Right lobe of liver (tissue), 6 donors: ENCODE data around the gene CCNJL. TPM values are rescaled to one million over a fixed set of nuclear protein-coding genes. Genes with fewer than 3 reads are reported as not detected.
A peak's percentile ranks its signal among the peaks of the same experiment; 100 is the strongest.
"Not testable (repeated sequence)": the region's sequence is repeated elsewhere in the genome, so short reads cannot be mapped to it uniquely, and the experiment has no call there.

Experiments used
- ATAC-seq, 4 donors: fragments of 200-7000 bp; cut with Tn5 transposase; one replicate each; pipeline ENCODE4 v1.9.1; 2020; ENCODE audit warnings: mild to moderate bottlenecking in 4 of 4, moderate library complexity in 4 of 4
- DNase-seq, 3 donors: peaks; one replicate each; pipeline ENCODE4 v3.0.0-alpha.2; 2020
- H3K27ac ChIP-seq, 3 donors: fragments of 200-600 bp; one replicate each; pipeline ENCODE4 v1.8.0; 2022
- H3K27me3 ChIP-seq, 2 donors: fragments of 200-600 bp; one replicate each; pipeline ENCODE4 v1.8.0; 2022
- H3K36me3 ChIP-seq, 4 donors: fragments of 200-600 bp; sonication (generic) in 1 of 4; one replicate each; pipeline versions ENCODE4 v1.5.1 to v1.8.0; 2017 to 2022; ENCODE audit warnings: control low read depth in 1 of 4
- H3K4me1 ChIP-seq, 4 donors: fragments of 200-600 bp; sonication (generic) in 1 of 4; one replicate each; pipeline versions ENCODE4 v1.5.1 to v1.8.0; 2017 to 2022; ENCODE audit warnings: control low read depth in 1 of 4
- H3K4me3 ChIP-seq, 3 donors: fragments of 200-600 bp; one replicate each; pipeline ENCODE4 v1.8.0; 2022
- H3K9me3 ChIP-seq, 4 donors: fragments of 200-600 bp; sonication (generic) in 1 of 4; one replicate each; pipeline versions ENCODE4 v1.5.1 to v1.8.0; 2017 to 2022; ENCODE audit warnings: control low read depth in 1 of 4
- CTCF ChIP-seq, 4 donors: fragments of 200-600 bp in 3 of 4; fragments of 450-650 bp in 1 of 4; IDR thresholded peaks; one replicate each; pipeline versions ENCODE4 v1.5.1 to v1.8.0; 2016 to 2022; ENCODE audit warnings: antibody characterized with exemption in 4 of 4, mild to moderate bottlenecking in 2 of 4
- POLR2A ChIP-seq: fragments of 450-650 bp; IDR thresholded peaks from one replicate; pipeline ENCODE4 v1.6.1; 2017; ENCODE audit warnings: antibody characterized with exemption, mild to moderate bottlenecking
- WGBS: methylation state at CpG from one replicate; pipeline ENCODE4 v1.1.6; 2018; ENCODE audit warnings: low coverage, low lambda C conversion rate; ENCODE audit not compliant: insufficient coverage; ENCODE audit errors: missing lambda C conversion rate; 5-methylcytosine and 5-hydroxymethylcytosine counted together
- intact Hi-C, 2 donors: fragments of 100-400 bp; cut with DNase I; formaldehyde crosslinking; loops; one replicate each; pipeline versions ENCODE4 v1.11.2 to v1.14.1; 2022
- total RNA-seq, 6 experiments: library from RNA; depleted of rRNA in 2 of 6; stranded (reverse); fragments of >200 nt in 2 of 6; fragmentation: NEBNext Ultra II Directional in 3 of 6; extraction: Animal tissue kit (Norgen Biotek cat#: 25700) in 3 of 6; gene quantifications; one replicate each; pipeline versions ENCODE4 v1.1.0 to v1.2.4, GENCODE V29; 2016 to 2023
- donor health status: DM: no; HTN: yes; CAD: no.
- donor health status: DM: no; HTN: no; CAD: no.
- donor health status: DM: no; HTN: no; CAD: no.
- donor health status: DM: no; HTN: yes; CAD: no.
- donor health status: DM: no; HTN: yes; CAD: no.

Gene CCNJL
- total RNA-seq, 6 experiments from 2014 or later: 0.19 to 0.79 (median 0.44) TPM

DNA sequence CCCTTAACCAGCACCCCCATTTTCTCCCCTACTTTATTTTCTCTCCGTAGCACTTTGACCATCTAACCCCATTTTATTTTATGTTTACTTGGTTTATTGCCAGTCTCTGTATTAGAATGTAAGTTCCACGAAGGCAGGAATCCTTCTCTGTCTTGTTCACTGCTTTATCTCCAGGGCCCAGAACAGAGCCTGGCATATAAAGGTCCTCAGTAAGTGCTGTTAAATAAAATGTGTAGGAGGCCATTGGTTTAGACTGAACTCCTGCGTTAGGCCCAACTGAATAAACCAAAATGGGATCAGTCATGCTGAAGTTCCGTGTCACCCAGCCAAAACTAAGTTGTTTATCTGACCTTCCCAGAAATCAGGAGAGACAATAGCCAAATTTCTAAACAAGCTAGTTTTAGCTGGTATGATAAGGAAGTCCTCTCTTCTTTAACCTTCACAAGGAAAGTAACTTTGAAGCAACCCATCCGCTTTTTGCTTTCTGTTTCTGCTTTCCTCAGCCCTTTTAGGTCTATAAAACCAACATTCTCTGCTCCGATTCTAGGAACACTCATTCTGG is 29.0 kb upstream of the CCNJL start:
- 53% methylated on average over 6 of the region's 6 CpGs for WGBS
- H3K4me1 ChIP-seq: no peaks in the 10 kb centered on the region
- intact Hi-C loops: loop anchor here in 1 of 2 donors (10.0 kb wide), 1 partner anchor 317 kb away; no protein-coding TSS in a partner anchor
- H3K4me3 ChIP-seq: no peak overlapping the region
- ATAC-seq (peak in 1 of 4 donors; percentile 20), DNase-seq (no peak)
- H3K27ac ChIP-seq: no peak overlapping the region
- no peaks in the 10 kb centered on the region for H3K27me3 ChIP-seq
- no peaks in the 10 kb centered on the region for H3K36me3 ChIP-seq
- TF ChIP-seq POLR2A (no peak), CTCF (IDR thresholded peaks at IDR 0.05) (no peak)
- no peaks in the 10 kb centered on the region for H3K9me3 ChIP-seq

- not testable (repeated sequence) for H3K36me3 ChIP-seq, H3K4me3 ChIP-seq, H3K27ac ChIP-seq, H3K4me1 ChIP-seq, H3K9me3 ChIP-seq, DNase-seq, H3K27me3 ChIP-seq
- ATAC-seq: peak in 1 of 4 donors; percentile 13
- intact Hi-C loops: loop anchor here in 1 of 2 donors (10.0 kb wide), 1 partner anchor 316 kb away; no protein-coding TSS in a partner anchor
Measured at GRCh38 chr5:160340513-160340912, 28.1 kb upstream of the CCNJL start.

GRCh38 chr5:160339406-160340130 is 27.2 kb upstream of the CCNJL start:
- intact Hi-C loops: loop anchor here in 1 of 2 donors (10.0 kb wide), 1 partner anchor 315 kb away; no protein-coding TSS in a partner anchor
- Histone ChIP-seq H3K4me3 (no peak overlapping the region), H3K27ac (no peak overlapping the region), H3K9me3 (no peaks in the 10 kb centered on the region), H3K36me3 (no peaks in the 10 kb centered on the region), H3K27me3 (no peaks in the 10 kb centered on the region), H3K4me1 (no peaks in the 10 kb centered on the region)
- whole genome bisulfite sequencing: 74% methylated on average over 10 of the region's 10 CpGs
- DNase-seq: no peak
- TF ChIP-seq POLR2A (no peak), CTCF (IDR thresholded peaks at IDR 0.05) (no peak)
- no peak for ATAC-seq

DNA sequence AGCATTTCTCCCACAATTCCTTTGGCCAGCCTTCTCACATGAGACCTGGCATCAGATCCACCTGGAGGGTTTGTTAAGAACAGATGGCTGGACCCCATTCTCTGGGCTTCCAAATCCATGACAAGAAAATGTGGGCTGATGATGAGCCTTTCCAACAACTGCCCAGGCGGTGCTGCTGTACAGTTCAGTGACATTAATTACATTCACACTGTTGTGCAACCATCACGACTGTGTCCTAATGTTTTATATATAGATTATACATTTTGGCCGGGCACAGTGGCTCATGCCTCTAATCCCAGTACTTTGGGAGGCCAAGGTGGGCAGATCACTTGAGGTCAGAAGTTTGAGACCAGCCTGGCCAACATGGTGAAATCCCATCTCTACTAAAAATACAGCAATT is 22.4 kb upstream of the CCNJL start:
- H3K4me3 ChIP-seq, H3K36me3 ChIP-seq, ATAC-seq, H3K27ac ChIP-seq, H3K4me1 ChIP-seq, intact Hi-C loops, DNase-seq, H3K9me3 ChIP-seq, H3K27me3 ChIP-seq: not testable (repeated sequence)
- WGBS: 100% methylated on average over 1 of the region's 3 CpGs

- H3K36me3 ChIP-seq: no peaks in the 10 kb centered on the region
- no peak for ATAC-seq
- no peaks in the 10 kb centered on the region for H3K4me1 ChIP-seq
- no peak for DNase-seq
- H3K4me3 ChIP-seq: no peak overlapping the region
- H3K9me3 ChIP-seq: no peaks in the 10 kb centered on the region
- no peak for TF ChIP-seq CTCF (IDR thresholded peaks at IDR 0.05)
- no peak for TF ChIP-seq POLR2A
- no peak overlapping the region for H3K27ac ChIP-seq
- no peaks in the 10 kb centered on the region for H3K27me3 ChIP-seq
- WGBS: 41% methylated on average over 3 of the region's 3 CpGs
- intact Hi-C loops: no loop called here
Measured at GRCh38 chr5:160333721-160334120, 21.4 kb upstream of the CCNJL start.
